WERI-Rb-1 (cell line): ENCODE data around the gene FHIP1A.

ENCODE experiments used
- DNase-seq: peaks from one replicate; pipeline ENCODE4 v3.0.0-alpha.2; 2020
- H3K27ac ChIP-seq: fragments of 250-450 bp; sonication (Bioruptor Pico); 2 replicates; pipeline ENCODE4 v1.5.1; 2020; ENCODE audit warnings: mild to moderate bottlenecking, moderate library complexity
- H3K27me3 ChIP-seq: fragments of 250-450 bp; sonication (Bioruptor Pico); 2 replicates; pipeline ENCODE4 v1.5.1; 2021; ENCODE audit warnings: mild to moderate bottlenecking, low read depth, moderate library complexity; ENCODE audit not compliant: insufficient read depth, severe bottlenecking
- H3K36me3 ChIP-seq: fragments of 250-450 bp; sonication (Bioruptor Pico); 2 replicates; pipeline ENCODE4 v1.5.1; 2020; ENCODE audit warnings: mild to moderate bottlenecking, moderate library complexity
- H3K4me3 ChIP-seq: 2 replicates; pipeline ENCODE4 v1.5.1; 2011; ENCODE audit warnings: low read depth, mild to moderate bottlenecking, control low read depth, low read length
- H3K9me3 ChIP-seq: fragments of 250-450 bp; sonication (Bioruptor Pico); 2 replicates; pipeline ENCODE4 v1.5.1; 2021; ENCODE audit warnings: mild to moderate bottlenecking, moderate library complexity; ENCODE audit not compliant: severe bottlenecking
- CTCF ChIP-seq: IDR thresholded peaks from 2 replicates; pipeline ENCODE4 v1.5.1; 2011; ENCODE audit warnings: low read depth, mild to moderate bottlenecking, control low read depth, inconsistent platforms, low read length

The FHIP1A gene

GRCh38 chr4:151409470-151410313 is 716 bp downstream of the FHIP1A start:
- H3K27ac ChIP-seq, result no peak overlapping the region

GRCh38 chr4:151415978-151416377 is 7.0 kb downstream of the FHIP1A start:
- Histone ChIP-seq H3K4me3 (no peak overlapping the region), H3K9me3 (no peaks in the 10 kb centered on the region), H3K27me3 (no peaks in the 10 kb centered on the region), H3K36me3 (no peaks in the 10 kb centered on the region), H3K27ac (no peak overlapping the region)
- no peak for DNase-seq
- no peak for TF ChIP-seq CTCF

More at GRCh38 chr4:151409470-151410313, 716 bp downstream of the FHIP1A start:
- Histone ChIP-seq H3K27me3 (no peaks in the 10 kb centered on the region), H3K4me3 (peak overlapping the region; percentile 61), H3K9me3 (no peaks in the 10 kb centered on the region), H3K36me3 (peaks cover 3% of the 10 kb centered on the region; the same call in 1 of the 2 replicates)
- no peak for DNase-seq
- TF ChIP-seq CTCF, result no peak

GRCh38 chr4:151417164-151417571 is 8.2 kb downstream of the FHIP1A start:
- no peak for TF ChIP-seq CTCF
- DNase-seq, result no peak
- H3K27me3 ChIP-seq, result no peaks in the 10 kb centered on the region
- no peaks in the 10 kb centered on the region for H3K9me3 ChIP-seq
- no peak overlapping the region for H3K4me3 ChIP-seq
- no peak overlapping the region for H3K27ac ChIP-seq
- no peaks in the 10 kb centered on the region for H3K36me3 ChIP-seq

GRCh38 chr4:151417766-151418376 is 8.9 kb downstream of the FHIP1A start:
- H3K27ac ChIP-seq, result no peak overlapping the region
- TF ChIP-seq CTCF, result no peak

GRCh38 chr4:151418385-151418784 is 9.4 kb downstream of the FHIP1A start:
- Histone ChIP-seq H3K4me3 (no peak overlapping the region), H3K27me3 (no peaks in the 10 kb centered on the region), H3K36me3 (no peaks in the 10 kb centered on the region), H3K27ac (no peak overlapping the region), H3K9me3 (no peaks in the 10 kb centered on the region)
- no peak for DNase-seq
- TF ChIP-seq CTCF, result no peak

More at GRCh38 chr4:151417766-151418376, 8.9 kb downstream of the FHIP1A start:
- H3K27me3 ChIP-seq, result no peaks in the 10 kb centered on the region
- no peaks in the 10 kb centered on the region for H3K9me3 ChIP-seq
- H3K36me3 ChIP-seq, result no peaks in the 10 kb centered on the region
- H3K4me3 ChIP-seq, result no peak overlapping the region
- no peak for DNase-seq
